Measurements from ENCODE around the gene C6orf132. TPM values are rescaled to one million over a fixed set of nuclear protein-coding genes. Genes with fewer than 3 reads are reported as not detected.

C6orf132 gene
- total and polyA plus RNA-seq, 2 of the 8 experiments (the other 6 are each of a cell fraction or from before 2014, with no cell fraction given) = 31.5 to 64.0 TPM

GRCh38 chr6:42059743-42060142, 82.7 kb downstream of the C6orf132 start (continued):
- TF ChIP-seq ATF3 (IDR thresholded peaks at IDR 0.05; ENCODE audit: insufficient read depth, low read depth, low read length) (no peak), USF2 (IDR thresholded peaks at IDR 0.05; ENCODE audit: low read length) (no peak), TEAD4 (IDR thresholded peaks at IDR 0.05; ENCODE audit: low read depth, low read length) (no peak)

Measured in H1 (cell line).